ENCODE results near the gene FGD1. TPM values are rescaled to one million over a fixed set of nuclear protein-coding genes. Genes with fewer than 3 reads are reported as not detected.

FGD1 gene
- total RNA-seq, 1 experiment from 2014 or later, result 5.8 TPM

GRCh38 chrX:54423161-54423888 is 72.7 kb downstream of the FGD1 start:
- ChIA-PET POLR2A (interaction anchor here (0.6 kb wide), 1 partner anchor 106 kb away, joined by 4 read pairs; no protein-coding TSS in a partner anchor), CTCF (no interaction called here), RAD21 (ENCODE audit: low non-redundant PET in 1 of 2, low total read pairs in 2 of 2, uncharacterized antibody in 2 of 2, unreplicated experiment in 2 of 2) (no interaction called here)
- no peak for ATAC-seq
- H3K27ac ChIP-seq (ENCODE audit: low read depth, low read length), result no peak overlapping the region
- no peak overlapping the region for H2AFZ ChIP-seq (ENCODE audit: low read depth, low read length, poor library complexity, severe bottlenecking)
- H3K9me2 ChIP-seq (ENCODE audit: insufficient read depth), result no peaks in the 10 kb centered on the region
- H3K79me2 ChIP-seq (ENCODE audit: insufficient read depth, low read length), result no peaks in the 10 kb centered on the region
- H3K4me1 ChIP-seq (ENCODE audit: control insufficient read depth in 1 of 2, insufficient read depth in 2 of 2, low read length in 2 of 2), result no peaks in the 10 kb centered on the region
- H4K20me1 ChIP-seq (ENCODE audit: insufficient read depth), result no peaks in the 10 kb centered on the region
- no peak overlapping the region for H3K9ac ChIP-seq (ENCODE audit: low read length)
- no peaks in the 10 kb centered on the region for H3K36me3 ChIP-seq (ENCODE audit: control insufficient read depth in 1 of 2, insufficient read depth in 2 of 2, low read length in 2 of 2)
- no peak for DNase-seq (ENCODE audit: low read depth, low spot score)
- H3K9me3 ChIP-seq (ENCODE audit: control insufficient read depth in 1 of 2, insufficient read depth in 1 of 2, low read depth in 1 of 2, low read length in 2 of 2), result no peaks in the 10 kb centered on the region
- no TSS peak for BruUV-seq (replicated peaks)
- H3K4me3 ChIP-seq (replicated peaks in 1 of 2; ENCODE audit: low read depth in 1 of 2, low read length in 2 of 2), result no peak overlapping the region
- no peak overlapping the region for H3K4me2 ChIP-seq (ENCODE audit: low read length)
- no peak for TF ChIP-seq SRF (IDR thresholded peaks at IDR 0.05; ENCODE audit: low read depth)
- intact Hi-C loops (cut with micrococcal nuclease), result no loop called here
- no peaks in the 10 kb centered on the region for H3K27me3 ChIP-seq (ENCODE audit: insufficient read depth, low read length)

- H3K9ac ChIP-seq (ENCODE audit: low read length), result no peak overlapping the region
- ChIA-PET RAD21 (ENCODE audit: low non-redundant PET in 1 of 2, low total read pairs in 2 of 2, uncharacterized antibody in 2 of 2, unreplicated experiment in 2 of 2) (no interaction called here), POLR2A (no interaction called here), CTCF (no interaction called here)
- BruUV-seq (replicated peaks), result no TSS peak
- H4K20me1 ChIP-seq (ENCODE audit: insufficient read depth), result no peaks in the 10 kb centered on the region
- no peak overlapping the region for H3K4me2 ChIP-seq (ENCODE audit: low read length)
- H2AFZ ChIP-seq (ENCODE audit: low read depth, low read length, poor library complexity, severe bottlenecking), result no peak overlapping the region
- no peaks in the 10 kb centered on the region for H3K79me2 ChIP-seq (ENCODE audit: insufficient read depth, low read length)
- no peaks in the 10 kb centered on the region for H3K9me2 ChIP-seq (ENCODE audit: insufficient read depth)
- no peak overlapping the region for H3K4me3 ChIP-seq (replicated peaks in 1 of 2; ENCODE audit: low read depth in 1 of 2, low read length in 2 of 2)
- H3K9me3 ChIP-seq (ENCODE audit: control insufficient read depth in 1 of 2, insufficient read depth in 1 of 2, low read depth in 1 of 2, low read length in 2 of 2), result no peaks in the 10 kb centered on the region
- no peaks in the 10 kb centered on the region for H3K36me3 ChIP-seq (ENCODE audit: control insufficient read depth in 1 of 2, insufficient read depth in 2 of 2, low read length in 2 of 2)
- no peaks in the 10 kb centered on the region for H3K4me1 ChIP-seq (ENCODE audit: control insufficient read depth in 1 of 2, insufficient read depth in 2 of 2, low read length in 2 of 2)
- no peaks in the 10 kb centered on the region for H3K27me3 ChIP-seq (ENCODE audit: insufficient read depth, low read length)
- intact Hi-C loops (cut with micrococcal nuclease), result no loop called here
- no peak for DNase-seq (ENCODE audit: low read depth, low spot score)
- no peak for ATAC-seq
- no peak overlapping the region for H3K27ac ChIP-seq (ENCODE audit: low read depth, low read length)
- TF ChIP-seq SP1 (IDR thresholded peaks at IDR 0.05; ENCODE audit: low read depth), result no peak
- no peak for TF ChIP-seq EZH2phosphoT487 (IDR thresholded peaks at IDR 0.05; ENCODE audit: borderline replicate concordance)
- TF ChIP-seq POLR2AphosphoS5 (IDR thresholded peaks at IDR 0.05; ENCODE audit: low read depth, low read length), result no peak
- TF ChIP-seq ZFX (IDR thresholded peaks at IDR 0.05), result no peak
- TF ChIP-seq CTCF (IDR thresholded peaks at IDR 0.05 in 2 of 3, conservative IDR thresholded peaks at IDR 0.05 in 1 of 3; ENCODE audit: borderline replicate concordance in 1 of 3, insufficient read depth in 1 of 3, low read depth in 2 of 3, low read length in 2 of 3), result no peak
- TF ChIP-seq EZH2 (IDR thresholded peaks at IDR 0.05), result no peak
- TF ChIP-seq ATF3 (IDR thresholded peaks at IDR 0.05), result no peak
- no peak for TF ChIP-seq ZNF274 (IDR thresholded peaks at IDR 0.05; ENCODE audit: low read depth, low read length)
- TF ChIP-seq CBX3 (IDR thresholded peaks at IDR 0.05; ENCODE audit: low read depth), result no peak
- no peak for TF ChIP-seq CEBPB (IDR thresholded peaks at IDR 0.05; ENCODE audit: low read depth)
- no peak for TF ChIP-seq REST (IDR thresholded peaks at IDR 0.05; ENCODE audit: low read depth)
- no peak for TF ChIP-seq SIN3A (IDR thresholded peaks at IDR 0.05; ENCODE audit: low read depth)
- TF ChIP-seq YY1 (IDR thresholded peaks at IDR 0.05; ENCODE audit: extremely low read depth, insufficient replicate concordance, low read depth, low read length), result no peak
- TF ChIP-seq FOSL1 (IDR thresholded peaks at IDR 0.05; ENCODE audit: low read depth), result no peak
- TF ChIP-seq ELF1 (IDR thresholded peaks at IDR 0.05; ENCODE audit: borderline replicate concordance, low read depth), result no peak
Measured at GRCh38 chrX:54422168-54422567, 73.9 kb downstream of the FGD1 start.
